ENCODE measurements around the gene SLFN13.
A peak's percentile ranks its signal among the peaks of the same experiment; 100 is the strongest.

Gene SLFN13

GRCh38 chr17:35489944-35490343 lies 41.4 kb upstream of the SLFN13 start:
- no peak overlapping the region for H3K4me3 ChIP-seq (IDR thresholded peaks at IDR 0.05; ENCODE audit: insufficient read depth, low read depth, low read length)
- no peak overlapping the region for H3K4me2 ChIP-seq
- TF ChIP-seq CTCF (conservative IDR thresholded peaks at IDR 0.05; ENCODE audit: low read depth, low read length), result no peak
- no peaks in the 10 kb centered on the region for H4K20me1 ChIP-seq (ENCODE audit: insufficient read depth)
- no peak overlapping the region for H3K9ac ChIP-seq
- H3K79me2 ChIP-seq (ENCODE audit: insufficient read depth, low read depth), result no peaks in the 10 kb centered on the region
- H3K36me3 ChIP-seq (ENCODE audit: insufficient read depth), result no peaks in the 10 kb centered on the region
- H3K27me3 ChIP-seq (ENCODE audit: insufficient read depth, low read depth), result no peaks in the 10 kb centered on the region
- H3K27ac ChIP-seq, result no peak overlapping the region
- no peaks in the 10 kb centered on the region for H3K4me1 ChIP-seq (ENCODE audit: low read depth, poor library complexity, severe bottlenecking)
- no peak overlapping the region for H2AFZ ChIP-seq (ENCODE audit: low read depth)

- TF ChIP-seq CTCF (conservative IDR thresholded peaks at IDR 0.05; ENCODE audit: low read depth, low read length), result no peak
- Histone ChIP-seq H3K4me2 (no peak overlapping the region), H3K27me3 (ENCODE audit: insufficient read depth, low read depth) (no peaks in the 10 kb centered on the region), H4K20me1 (ENCODE audit: insufficient read depth) (no peaks in the 10 kb centered on the region), H3K9ac (no peak overlapping the region), H2AFZ (ENCODE audit: low read depth) (no peak overlapping the region), H3K79me2 (ENCODE audit: insufficient read depth, low read depth) (no peaks in the 10 kb centered on the region), H3K4me1 (ENCODE audit: low read depth, poor library complexity, severe bottlenecking) (no peaks in the 10 kb centered on the region), H3K27ac (no peak overlapping the region), H3K4me3 (IDR thresholded peaks at IDR 0.05; ENCODE audit: insufficient read depth, low read depth, low read length) (no peak overlapping the region), H3K36me3 (ENCODE audit: insufficient read depth) (no peaks in the 10 kb centered on the region)
These were observed 40.4 kb upstream of the SLFN13 start for GRCh38 chr17:35488991-35489390.

- no peak for TF ChIP-seq CTCF (conservative IDR thresholded peaks at IDR 0.05; ENCODE audit: low read depth, low read length)
- Histone ChIP-seq H3K27me3 (ENCODE audit: insufficient read depth, low read depth) (no peaks in the 10 kb centered on the region), H4K20me1 (ENCODE audit: insufficient read depth) (no peaks in the 10 kb centered on the region), H2AFZ (ENCODE audit: low read depth) (peak overlapping the region; percentile 57), H3K79me2 (ENCODE audit: insufficient read depth, low read depth) (no peaks in the 10 kb centered on the region), H3K9ac (peak overlapping the region; percentile 19; the same call in 1 of the 2 replicates), H3K36me3 (ENCODE audit: insufficient read depth) (no peaks in the 10 kb centered on the region), H3K4me3 (IDR thresholded peaks at IDR 0.05; ENCODE audit: insufficient read depth, low read depth, low read length) (no peak overlapping the region), H3K27ac (no peak overlapping the region), H3K4me1 (ENCODE audit: low read depth, poor library complexity, severe bottlenecking) (no peaks in the 10 kb centered on the region), H3K4me2 (peak overlapping the region; percentile 41; the same call in 1 of the 2 replicates)
These were observed 38.6 kb upstream of the SLFN13 start for GRCh38 chr17:35486920-35487732.

GRCh38 chr17:35479271-35479670 lies 30.7 kb upstream of the SLFN13 start:
- H3K27ac ChIP-seq, result no peak overlapping the region
- H2AFZ ChIP-seq (ENCODE audit: low read depth), result no peak overlapping the region
- TF ChIP-seq CTCF (conservative IDR thresholded peaks at IDR 0.05; ENCODE audit: low read depth, low read length), result no peak
- no peaks in the 10 kb centered on the region for H3K79me2 ChIP-seq (ENCODE audit: insufficient read depth, low read depth)
- no peaks in the 10 kb centered on the region for H3K4me1 ChIP-seq (ENCODE audit: low read depth, poor library complexity, severe bottlenecking)
- H3K4me3 ChIP-seq (IDR thresholded peaks at IDR 0.05; ENCODE audit: insufficient read depth, low read depth, low read length), result no peak overlapping the region
- no peak overlapping the region for H3K4me2 ChIP-seq
- no peaks in the 10 kb centered on the region for H4K20me1 ChIP-seq (ENCODE audit: insufficient read depth)
- no peak overlapping the region for H3K9ac ChIP-seq
- H3K27me3 ChIP-seq (ENCODE audit: insufficient read depth, low read depth), result no peaks in the 10 kb centered on the region
- H3K36me3 ChIP-seq (ENCODE audit: insufficient read depth), result no peaks in the 10 kb centered on the region
